Measurements from ENCODE around the gene GRIN3B. TPM values are rescaled to one million over a fixed set of nuclear protein-coding genes. Genes with fewer than 3 reads are reported as not detected.

The GRIN3B gene
- total RNA-seq, 1 donor from 2014 or later = 0.95 TPM

DNA sequence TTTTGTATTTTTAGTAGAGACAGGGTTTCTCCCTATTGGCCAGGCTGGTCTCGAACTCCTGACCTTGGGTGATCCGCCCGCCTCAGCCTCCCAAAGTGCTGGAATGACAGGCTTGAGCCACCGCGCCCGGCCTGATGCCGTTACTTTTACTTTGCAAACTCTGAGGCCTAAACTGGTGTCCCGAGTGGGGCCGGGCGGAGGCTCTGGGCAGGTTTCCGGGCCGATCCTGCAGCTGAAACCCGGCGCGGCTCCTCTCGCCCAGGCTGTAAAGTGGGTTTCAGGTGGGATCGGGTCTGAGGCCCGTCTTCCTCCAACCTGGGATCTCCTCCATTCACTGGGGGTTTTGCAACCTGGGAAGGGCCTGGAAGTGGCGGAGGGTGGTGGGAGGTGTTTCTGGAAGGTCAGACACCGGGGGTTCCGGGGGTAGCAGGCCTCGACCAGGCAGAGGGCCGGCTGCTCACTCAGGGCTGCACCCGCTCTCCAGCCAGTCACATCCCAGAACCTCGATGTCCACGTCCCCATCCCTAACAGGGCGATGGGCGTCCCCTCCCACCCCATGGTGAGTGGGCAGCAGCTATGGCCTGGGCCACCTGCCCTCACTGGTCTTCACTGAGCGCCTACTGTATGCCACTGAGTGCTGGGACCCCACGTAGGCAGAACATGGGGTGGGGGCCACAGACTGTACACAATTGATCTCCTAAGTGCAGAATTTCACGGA, 37.4 kb upstream of the GRIN3B start:
- no peak for TF ChIP-seq CTCF (IDR thresholded peaks at IDR 0.05; ENCODE audit: unreplicated experiment)
- H3K27me3 Mint-ChIP-seq (ENCODE audit: unreplicated experiment) = peaks cover 3% of the 10 kb centered on the region
- no peak for DNase-seq (ENCODE audit: low spot score)
- H3K4me1 Mint-ChIP-seq (ENCODE audit: unreplicated experiment) = peaks cover 2% of the 10 kb centered on the region
- H3K36me3 Mint-ChIP-seq (ENCODE audit: low read depth, unreplicated experiment) = peaks cover 29% of the 10 kb centered on the region
- H3K27ac Mint-ChIP-seq (ENCODE audit: unreplicated experiment) = no peak overlapping the region
- no peaks in the 10 kb centered on the region for H3K9me3 Mint-ChIP-seq (ENCODE audit: unreplicated experiment)
- H3K4me3 Mint-ChIP-seq (ENCODE audit: unreplicated experiment) = no peak overlapping the region

DNA sequence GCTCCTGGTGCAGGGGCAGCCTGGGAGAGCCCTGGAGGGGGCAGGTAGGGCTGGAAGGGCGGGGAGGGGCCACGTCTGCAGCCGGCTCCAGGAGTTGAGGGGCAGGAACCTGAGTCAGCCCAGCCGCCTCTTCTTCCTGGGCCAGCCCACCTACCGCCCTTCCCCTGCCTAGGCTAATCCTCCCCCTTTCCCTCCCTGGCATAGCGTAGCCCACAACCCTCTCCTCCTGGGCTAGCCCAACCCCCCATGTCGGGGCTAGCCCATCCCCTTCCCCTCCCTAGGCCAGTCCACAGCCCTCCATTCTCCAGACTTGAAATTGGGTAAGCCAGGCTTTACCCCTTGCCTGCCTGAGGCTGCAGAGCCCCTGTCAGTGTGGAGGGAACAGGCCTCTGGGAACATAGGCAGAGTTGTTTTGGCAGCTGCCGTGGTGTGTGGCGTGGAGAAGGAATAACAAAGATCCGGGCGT, 36.7 kb upstream of the GRIN3B start:
- H3K4me3 Mint-ChIP-seq (ENCODE audit: unreplicated experiment) = no peak overlapping the region
- peaks cover 33% of the 10 kb centered on the region for H3K36me3 Mint-ChIP-seq (ENCODE audit: low read depth, unreplicated experiment)
- DNase-seq (ENCODE audit: low spot score) = no peak
- no peak overlapping the region for H3K27ac Mint-ChIP-seq (ENCODE audit: unreplicated experiment)
- no peak for TF ChIP-seq CTCF (IDR thresholded peaks at IDR 0.05; ENCODE audit: unreplicated experiment)
- H3K27me3 Mint-ChIP-seq (ENCODE audit: unreplicated experiment) = peaks cover 3% of the 10 kb centered on the region
- H3K4me1 Mint-ChIP-seq (ENCODE audit: unreplicated experiment) = peaks cover 2% of the 10 kb centered on the region
- H3K9me3 Mint-ChIP-seq (ENCODE audit: unreplicated experiment) = no peaks in the 10 kb centered on the region

DNA sequence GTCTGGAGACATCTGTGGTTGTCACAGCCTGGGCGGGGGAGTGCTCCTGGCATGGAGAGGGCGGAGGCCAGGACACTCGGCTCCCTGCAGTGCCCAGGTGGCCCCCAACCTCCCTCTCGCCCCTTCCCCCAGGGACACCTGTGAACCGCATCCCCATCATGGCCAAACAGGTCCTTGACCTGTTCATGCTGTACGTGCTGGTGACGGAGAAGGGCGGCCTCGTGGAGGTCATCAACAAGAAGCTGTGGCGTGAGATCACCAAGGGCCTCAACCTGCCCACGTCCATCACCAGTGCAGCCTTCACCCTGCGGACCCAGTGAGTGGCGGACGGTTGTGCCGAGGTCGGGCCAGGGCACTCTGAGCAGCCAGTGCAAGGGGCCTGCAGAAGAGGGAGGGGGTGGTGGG, 36.1 kb upstream of the GRIN3B start:
- peaks cover 39% of the 10 kb centered on the region for H3K36me3 Mint-ChIP-seq (ENCODE audit: low read depth, unreplicated experiment)
- H3K27me3 Mint-ChIP-seq (ENCODE audit: unreplicated experiment) = peaks cover 3% of the 10 kb centered on the region
- no peaks in the 10 kb centered on the region for H3K9me3 Mint-ChIP-seq (ENCODE audit: unreplicated experiment)
- H3K4me1 Mint-ChIP-seq (ENCODE audit: unreplicated experiment) = peaks cover 2% of the 10 kb centered on the region
- no peak for DNase-seq (ENCODE audit: low spot score)
- no peak overlapping the region for H3K27ac Mint-ChIP-seq (ENCODE audit: unreplicated experiment)
- H3K4me3 Mint-ChIP-seq (ENCODE audit: unreplicated experiment) = no peak overlapping the region
- TF ChIP-seq CTCF (IDR thresholded peaks at IDR 0.05; ENCODE audit: unreplicated experiment) = no peak

GRCh38 chr19:964761-965694, 35.2 kb upstream of the GRIN3B start:
- peaks cover 41% of the 10 kb centered on the region for H3K36me3 Mint-ChIP-seq (ENCODE audit: low read depth, unreplicated experiment)
- peaks cover 2% of the 10 kb centered on the region for H3K4me1 Mint-ChIP-seq (ENCODE audit: unreplicated experiment)
- no peak for DNase-seq (ENCODE audit: low spot score)
- no peak for TF ChIP-seq CTCF (IDR thresholded peaks at IDR 0.05; ENCODE audit: unreplicated experiment)
- H3K4me3 Mint-ChIP-seq (ENCODE audit: unreplicated experiment) = peak overlapping the region; percentile 33
- no peaks in the 10 kb centered on the region for H3K9me3 Mint-ChIP-seq (ENCODE audit: unreplicated experiment)
- H3K27ac Mint-ChIP-seq (ENCODE audit: unreplicated experiment) = peak overlapping the region; percentile 12
- H3K27me3 Mint-ChIP-seq (ENCODE audit: unreplicated experiment) = peaks cover 3% of the 10 kb centered on the region

Data from endothelial cell (in vitro differentiated cells).